NOMO-1 treated with DMSO at 0.1 percent for 48 hours (cell line): ENCODE measurements around the gene ARHGEF25.
"Not testable (repeated sequence)": the region's sequence is repeated elsewhere in the genome, so short reads cannot be mapped to it uniquely, and the experiment has no call there.

ENCODE experiments used
- DNase-seq: peaks from one replicate; lab custom pipeline; 2025; ENCODE audit not compliant: unreplicated experiment; lab: John Stamatoyannopoulos, UW

Gene ARHGEF25

GRCh38 chr12:57607958-57608663, 3.1 kb upstream of the ARHGEF25 start:
- DNase-seq: no peak

- no peak for DNase-seq
Observed at GRCh38 chr12:57609101-57609780, 2.0 kb upstream of the ARHGEF25 start.

GRCh38 chr12:57609781-57610553, 1.3 kb upstream of the ARHGEF25 start:
- DNase-seq: no peak

GRCh38 chr12:57610554-57611107, 604 bp upstream of the ARHGEF25 start:
- DNase-seq: no peak

GRCh38 chr12:57611827-57612710, 834 bp downstream of the ARHGEF25 start:
- no peak for DNase-seq

- no peak for DNase-seq
Observed at GRCh38 chr12:57612711-57613426, 1.6 kb downstream of the ARHGEF25 start.

- DNase-seq: no peak
Observed at GRCh38 chr12:57613427-57614109, 2.3 kb downstream of the ARHGEF25 start.

- DNase-seq: no peak
Observed at GRCh38 chr12:57614178-57614947, 3.1 kb downstream of the ARHGEF25 start.

- DNase-seq: no peak
Observed at GRCh38 chr12:57614948-57615500, 3.8 kb downstream of the ARHGEF25 start.

- DNase-seq: no peak
Observed at GRCh38 chr12:57615637-57616036, 4.4 kb downstream of the ARHGEF25 start.

- no peak for DNase-seq
Observed at GRCh38 chr12:57616383-57617101, 5.3 kb downstream of the ARHGEF25 start.

- DNase-seq: no peak
Observed at GRCh38 chr12:57617942-57618341, 6.7 kb downstream of the ARHGEF25 start.

GRCh38 chr12:57618431-57618830, 7.2 kb downstream of the ARHGEF25 start:
- not testable (repeated sequence) for DNase-seq

GRCh38 chr12:57618966-57619433, 7.8 kb downstream of the ARHGEF25 start:
- DNase-seq: no peak

GRCh38 chr12:57619434-57620244, 8.4 kb downstream of the ARHGEF25 start:
- no peak for DNase-seq

- no peak for DNase-seq
Observed at GRCh38 chr12:57620245-57620935, 9.2 kb downstream of the ARHGEF25 start.
